Measurements from ENCODE around the gene STARD3NL.

The STARD3NL gene

DNA sequence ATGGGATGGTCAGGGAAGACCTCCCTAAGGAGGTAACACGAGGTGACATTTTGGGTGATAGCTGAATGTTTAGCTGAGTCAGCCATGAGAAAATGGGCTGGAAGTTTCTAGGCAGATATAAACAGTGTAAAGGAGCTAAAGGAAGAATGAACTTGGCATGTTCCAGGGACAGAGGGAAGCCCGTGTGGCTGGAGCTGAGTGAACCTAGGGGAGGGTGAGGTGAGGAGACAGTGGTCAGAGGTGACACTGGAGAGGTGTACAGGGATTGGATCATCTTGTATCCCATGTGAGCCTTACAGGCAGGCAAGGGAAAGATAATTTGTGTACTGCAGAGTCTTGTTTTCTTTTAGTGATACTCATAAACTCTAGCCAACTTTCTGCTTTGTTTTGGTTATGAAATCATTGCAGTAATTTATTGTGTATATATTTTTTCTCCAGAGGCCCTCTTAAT, 1.8 kb downstream of the STARD3NL start:
- no peak for DNase-seq (ENCODE audit: low read depth)

DNA sequence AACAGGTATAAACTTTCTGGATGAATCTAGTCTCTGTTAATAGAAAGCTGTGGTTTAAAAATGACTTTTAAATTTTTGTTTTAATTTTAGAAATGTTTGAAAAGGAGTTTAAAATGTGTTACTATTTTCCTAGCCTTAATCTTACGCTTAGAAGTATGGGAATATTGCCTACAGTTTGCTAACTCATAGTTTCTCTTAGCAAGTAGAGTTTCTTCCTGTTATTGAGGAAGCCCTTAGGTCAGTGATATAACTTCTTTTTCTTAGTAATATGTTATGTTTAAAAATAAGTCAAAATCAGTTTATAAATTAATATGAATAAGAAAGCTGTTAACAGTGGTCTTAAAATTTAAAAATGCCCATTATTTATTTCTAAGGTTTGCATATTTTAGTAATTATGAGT, 3.1 kb downstream of the STARD3NL start:
- no peak for DNase-seq (ENCODE audit: low read depth)
- H3K4me3 ChIP-seq (ENCODE audit: low read depth, low read length): no peak overlapping the region

More for the DNA sequence above, 1.8 kb downstream of the STARD3NL start:
- H3K4me3 ChIP-seq (ENCODE audit: low read depth, low read length): peak overlapping the region; percentile 76

DNA sequence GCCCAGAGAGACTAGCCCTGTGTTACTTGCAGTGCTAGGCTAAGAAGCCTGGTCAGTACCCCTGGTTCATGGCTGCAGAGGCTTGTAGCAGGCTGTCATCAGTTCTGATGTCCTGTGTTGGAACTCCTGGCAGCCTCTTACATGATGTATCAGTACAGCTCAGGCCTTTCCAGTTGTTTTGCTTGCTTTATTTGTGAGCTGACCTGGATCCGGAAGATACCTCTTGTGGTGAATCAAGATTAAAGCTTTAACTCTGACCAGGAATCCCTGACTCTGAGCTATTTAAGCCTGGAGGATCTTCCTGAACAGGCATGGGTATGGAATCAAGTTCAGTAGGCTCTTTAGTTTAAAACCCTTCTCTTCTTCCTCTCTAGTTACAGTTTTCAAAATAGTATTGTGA, 4.4 kb downstream of the STARD3NL start:
- no peak overlapping the region for H3K4me3 ChIP-seq (ENCODE audit: low read depth, low read length)
- DNase-seq (ENCODE audit: low read depth): no peak

DNA sequence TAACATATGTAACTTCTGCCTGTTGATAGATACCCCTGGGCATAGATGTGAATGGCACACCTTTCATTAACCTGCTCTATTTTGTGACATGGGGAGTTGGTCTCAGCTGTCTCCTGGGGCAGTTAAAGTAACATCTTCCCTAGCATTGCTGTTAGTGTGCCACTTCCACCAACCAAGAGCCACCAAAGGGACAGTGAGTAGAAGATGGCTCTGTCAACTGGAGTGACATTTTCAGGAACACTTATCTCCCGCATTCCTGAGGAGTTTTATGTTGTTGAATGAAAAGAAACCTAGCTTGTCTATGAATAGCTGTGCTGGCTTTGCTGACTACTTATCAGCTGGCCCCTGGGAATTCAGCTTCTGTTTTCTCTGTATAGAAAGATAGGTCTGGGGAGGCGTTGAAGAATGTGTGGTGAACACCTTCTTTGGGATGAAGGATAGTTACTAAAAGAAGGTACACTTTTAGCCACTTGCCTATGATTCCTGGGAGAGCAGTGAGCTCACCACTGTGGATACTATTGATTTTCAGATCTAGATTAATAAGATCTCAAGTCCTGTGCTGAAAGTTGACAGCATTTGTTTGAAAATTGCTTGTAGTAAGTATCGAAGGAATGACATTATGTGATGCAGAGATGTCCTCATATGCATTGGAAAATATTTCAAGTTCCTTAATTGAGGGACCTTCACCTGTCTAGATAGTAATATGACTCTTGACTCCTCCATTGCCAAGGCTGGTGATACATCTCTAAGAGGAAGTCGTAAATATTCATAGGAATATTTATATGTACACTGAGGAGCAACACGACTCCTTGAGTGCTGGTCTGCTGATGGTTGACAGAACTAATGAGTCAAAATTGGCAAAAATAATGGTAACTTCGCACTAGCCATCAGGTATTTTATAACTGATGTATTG, 7.6 kb downstream of the STARD3NL start:
- H3K4me3 ChIP-seq (ENCODE audit: low read depth, low read length): no peak overlapping the region
- no peak for DNase-seq (ENCODE audit: low read depth)

DNA sequence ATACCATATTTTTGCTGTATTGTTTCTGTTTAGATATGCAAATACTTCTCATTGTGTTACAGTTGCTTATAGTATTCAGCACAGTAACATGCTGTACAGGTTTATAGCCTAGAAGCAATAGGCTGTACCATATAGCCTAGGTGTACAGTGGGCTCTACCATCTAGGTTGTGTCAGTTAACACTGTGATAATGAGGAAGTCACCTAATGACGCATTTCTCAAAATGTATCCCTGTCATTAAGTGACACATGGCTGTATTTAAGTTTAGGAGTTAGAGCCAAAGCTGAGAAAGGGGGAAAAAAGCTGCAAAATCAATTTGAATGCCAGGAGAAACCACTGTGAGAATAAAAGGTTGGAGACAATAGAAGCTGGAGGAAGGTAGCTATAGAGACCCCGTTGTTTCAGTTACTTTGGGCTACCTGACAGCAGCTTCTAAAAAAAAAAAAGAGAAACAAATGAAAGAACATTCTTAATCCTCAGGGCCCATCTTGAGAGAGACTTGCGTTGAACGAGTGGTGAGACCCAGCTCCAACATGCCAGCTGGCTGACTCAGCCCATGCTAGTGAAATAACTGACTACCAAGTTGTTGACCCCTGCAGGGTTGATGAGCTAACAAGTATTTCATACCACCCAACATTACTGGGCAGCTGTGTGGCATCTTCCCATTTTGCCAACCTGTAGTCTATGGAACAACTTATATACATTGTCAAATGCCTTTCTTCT, 8.7 kb downstream of the STARD3NL start:
- DNase-seq (ENCODE audit: low read depth): peak; percentile 45
- H3K4me3 ChIP-seq (ENCODE audit: low read depth, low read length): no peak overlapping the region

DNA sequence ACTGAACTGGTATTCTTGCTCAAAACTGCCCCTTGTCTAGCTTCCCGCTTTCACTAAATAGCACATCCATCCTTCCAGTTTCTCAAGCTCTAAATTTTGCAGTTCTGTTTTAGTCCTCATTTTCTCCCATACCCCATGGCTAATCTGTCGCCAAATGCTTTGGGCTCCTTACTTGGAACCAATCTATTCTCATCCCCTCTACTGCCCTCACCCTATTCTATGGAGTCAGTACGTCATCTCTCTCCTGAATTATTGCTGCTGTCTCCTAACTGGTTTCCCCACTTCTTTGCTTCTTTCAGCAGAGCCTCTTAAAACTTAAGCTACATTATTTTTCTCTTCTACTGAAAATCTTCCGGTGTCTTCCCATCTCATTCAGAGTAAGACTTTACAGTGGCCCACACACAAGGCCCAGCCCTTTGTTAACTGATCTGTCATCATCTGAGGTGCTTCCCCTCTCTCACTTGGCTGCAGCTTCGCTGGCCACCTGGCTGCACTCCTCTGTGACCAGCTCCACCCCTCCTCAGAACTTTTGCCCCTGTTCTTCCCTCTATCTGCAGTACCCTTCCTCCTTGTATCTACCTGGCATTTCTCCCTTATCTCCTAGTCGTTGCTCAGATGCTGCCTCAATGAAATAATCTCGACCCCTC, 9.9 kb downstream of the STARD3NL start:
- no peak for DNase-seq (ENCODE audit: low read depth)

DNA sequence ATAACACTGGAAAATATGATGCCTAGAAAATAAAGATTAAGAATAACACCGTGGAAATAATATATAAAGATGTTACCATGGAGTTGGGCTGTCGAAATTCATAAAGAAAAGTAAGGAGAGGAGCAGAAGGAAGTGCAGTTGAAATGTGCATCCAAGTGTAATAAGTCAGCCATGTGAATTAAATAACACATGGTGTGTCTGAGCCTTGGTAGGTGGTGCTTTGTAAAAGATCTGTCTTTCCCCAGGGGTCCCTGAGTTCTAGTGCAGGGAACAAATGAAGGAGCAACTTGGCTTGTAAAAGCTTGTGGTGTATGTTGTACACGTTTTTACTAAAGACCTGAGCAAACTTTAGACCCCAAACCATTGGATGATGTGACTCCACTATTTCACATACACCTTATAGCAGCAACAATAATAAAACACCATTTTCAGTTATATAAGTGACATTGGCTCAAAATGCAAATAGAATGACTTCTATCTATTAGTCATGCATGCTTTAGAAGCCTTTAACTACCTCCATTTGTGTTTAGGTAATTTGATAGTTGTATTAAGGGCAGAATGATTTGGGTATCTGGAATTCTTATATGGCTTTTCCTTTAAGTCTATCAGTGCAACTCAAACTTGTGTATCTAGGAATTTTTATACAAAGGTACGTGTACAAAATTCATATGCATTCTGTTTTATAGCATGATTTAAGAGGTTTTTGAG, 11.3 kb downstream of the STARD3NL start:
- H3K4me3 ChIP-seq (ENCODE audit: low read depth, low read length): no peak overlapping the region
- no peak for DNase-seq (ENCODE audit: low read depth)

More for the DNA sequence above, 9.9 kb downstream of the STARD3NL start:
- no peak overlapping the region for H3K4me3 ChIP-seq (ENCODE audit: low read depth, low read length)

DNA sequence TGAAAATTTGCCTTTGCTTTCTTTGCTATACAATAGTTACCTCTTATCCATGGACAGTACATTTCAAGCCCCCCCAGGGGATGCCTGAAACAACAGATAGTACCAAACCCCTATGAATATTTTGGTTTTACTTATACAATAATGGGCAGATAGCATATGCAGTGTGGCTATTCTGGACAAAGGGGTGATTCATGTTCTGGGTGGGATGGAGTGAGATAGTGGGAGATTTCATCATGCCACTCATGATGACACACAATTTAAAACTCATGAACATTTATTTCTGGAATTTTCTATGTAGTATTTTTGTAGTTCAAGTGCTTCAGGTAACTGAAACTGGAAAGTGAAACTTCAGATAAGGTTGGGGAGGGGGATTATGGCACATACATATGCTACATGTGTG, 12.0 kb downstream of the STARD3NL start:
- H3K4me3 ChIP-seq (ENCODE audit: low read depth, low read length): no peak overlapping the region
- DNase-seq (ENCODE audit: low read depth): no peak

DNA sequence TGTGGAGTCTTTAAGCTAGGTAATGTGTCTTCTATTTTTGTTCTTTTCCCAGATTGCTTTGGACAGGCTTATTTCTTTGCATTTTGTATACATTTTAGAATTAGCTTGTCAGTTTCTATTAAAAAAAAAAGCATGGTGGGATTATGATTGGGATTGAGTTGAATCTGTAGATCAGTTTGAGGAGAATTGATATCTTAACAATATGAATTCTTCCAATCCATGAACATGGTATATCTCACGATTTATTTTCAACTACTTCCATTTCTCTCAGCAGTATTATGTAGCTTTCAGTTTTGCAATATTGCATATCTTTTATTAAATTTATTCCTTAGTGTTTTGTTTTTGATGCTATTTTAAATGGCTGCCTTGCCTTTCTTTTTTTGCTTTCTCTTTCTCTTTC, 13.7 kb downstream of the STARD3NL start:
- no peak overlapping the region for H3K4me3 ChIP-seq (ENCODE audit: low read depth, low read length)
- no peak for DNase-seq (ENCODE audit: low read depth)

DNA sequence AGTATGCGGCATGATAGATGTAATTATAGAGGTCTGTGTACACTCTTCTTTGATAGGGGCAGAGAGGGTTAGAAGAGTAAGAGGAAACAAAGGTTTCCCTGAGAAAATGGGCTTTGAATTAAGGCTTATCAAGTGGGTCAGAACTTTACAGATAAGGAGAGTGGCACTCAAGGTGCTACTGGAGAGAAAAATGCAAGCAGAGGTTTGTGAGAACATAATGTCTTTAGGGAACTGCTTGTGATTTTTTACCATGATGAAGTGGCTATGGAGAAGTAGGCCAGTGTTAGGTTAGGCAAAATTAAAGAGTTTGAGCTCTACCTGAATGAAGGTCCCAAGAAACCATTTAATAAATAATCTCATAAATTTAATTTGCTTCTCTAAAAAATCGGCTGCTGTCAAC, 14.3 kb downstream of the STARD3NL start:
- DNase-seq (ENCODE audit: low read depth): no peak
- no peak overlapping the region for H3K4me3 ChIP-seq (ENCODE audit: low read depth, low read length)

DNA sequence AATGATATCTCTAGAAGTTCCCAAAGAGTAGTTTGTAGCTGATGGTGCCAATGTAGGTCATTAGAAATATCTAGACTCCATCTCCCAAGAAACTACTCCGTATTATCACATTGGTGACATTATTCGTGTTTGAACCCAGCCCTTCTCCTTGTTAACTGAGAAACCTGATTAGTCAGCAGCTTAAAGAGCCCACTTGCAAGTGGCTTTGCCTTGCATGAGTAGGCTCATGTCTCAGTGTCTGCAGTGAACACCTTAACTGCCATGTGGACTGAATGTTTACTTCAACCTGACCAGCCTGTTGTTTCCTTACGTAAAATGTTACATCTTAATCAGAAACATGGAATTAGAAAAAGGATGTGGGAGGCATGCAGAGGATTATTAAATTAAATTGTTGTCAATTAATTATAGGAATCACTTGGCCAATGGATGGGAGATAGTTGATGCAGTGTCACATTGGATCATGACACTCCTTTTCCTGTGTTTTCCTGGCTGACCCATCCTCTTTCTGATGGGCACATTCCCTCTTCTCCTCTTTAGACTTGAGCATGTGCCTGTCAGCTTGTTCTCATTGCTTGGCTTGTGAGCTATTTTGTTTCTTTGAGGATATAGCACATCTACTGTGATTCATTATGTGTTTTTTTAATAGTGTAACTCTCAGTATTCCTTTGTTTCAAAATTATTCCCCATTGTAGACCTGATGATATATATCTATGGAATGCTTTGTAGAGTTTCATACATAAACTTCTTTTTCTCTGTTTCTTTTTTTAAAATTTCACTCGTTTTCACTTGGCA, 18.0 kb downstream of the STARD3NL start:
- DNase-seq (ENCODE audit: low read depth): no peak
- H3K4me3 ChIP-seq (ENCODE audit: low read depth, low read length): no peak overlapping the region

DNA sequence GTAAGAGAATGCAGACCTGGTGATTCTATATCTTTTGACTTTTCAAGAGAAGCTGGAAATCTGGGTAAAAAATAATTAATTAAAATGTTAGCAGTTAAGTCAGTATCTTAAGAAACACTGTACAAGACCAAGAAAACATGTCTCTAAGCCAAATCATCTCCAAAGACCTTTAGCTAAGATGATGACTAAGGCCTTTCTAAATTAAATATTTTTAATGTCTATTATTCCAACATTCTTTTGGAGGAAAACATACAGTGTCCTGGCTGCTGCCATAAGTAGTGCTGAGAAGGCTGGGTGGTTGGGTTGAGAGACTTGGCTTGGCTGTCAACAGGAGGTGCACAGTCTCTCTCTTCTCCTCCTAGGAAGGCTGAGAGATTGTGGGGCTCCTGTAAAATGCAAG, 20.3 kb downstream of the STARD3NL start:
- H3K4me3 ChIP-seq (ENCODE audit: low read depth, low read length): no peak overlapping the region
- no peak for DNase-seq (ENCODE audit: low read depth)

DNA sequence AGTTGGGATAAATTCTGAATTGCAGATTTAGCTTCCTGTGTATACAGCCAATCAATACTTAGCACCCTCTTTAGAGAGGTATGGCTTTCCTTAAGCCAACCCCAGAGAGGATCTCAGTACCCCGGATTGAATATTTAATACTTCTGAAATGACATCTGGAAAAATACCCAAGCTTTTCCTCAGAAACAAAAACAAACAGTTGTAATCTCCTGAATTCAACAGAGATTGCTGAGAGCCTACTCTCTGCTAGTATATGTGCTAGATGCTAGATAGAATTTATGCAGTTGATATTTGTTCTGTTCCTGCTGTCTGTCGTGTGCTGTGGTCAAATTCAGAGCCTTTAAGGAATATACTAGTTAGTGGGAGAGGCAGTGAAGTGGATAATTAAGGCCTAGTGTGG, 21.1 kb downstream of the STARD3NL start:
- DNase-seq (ENCODE audit: low read depth): no peak
- no peak overlapping the region for H3K4me3 ChIP-seq (ENCODE audit: low read depth, low read length)

DNA sequence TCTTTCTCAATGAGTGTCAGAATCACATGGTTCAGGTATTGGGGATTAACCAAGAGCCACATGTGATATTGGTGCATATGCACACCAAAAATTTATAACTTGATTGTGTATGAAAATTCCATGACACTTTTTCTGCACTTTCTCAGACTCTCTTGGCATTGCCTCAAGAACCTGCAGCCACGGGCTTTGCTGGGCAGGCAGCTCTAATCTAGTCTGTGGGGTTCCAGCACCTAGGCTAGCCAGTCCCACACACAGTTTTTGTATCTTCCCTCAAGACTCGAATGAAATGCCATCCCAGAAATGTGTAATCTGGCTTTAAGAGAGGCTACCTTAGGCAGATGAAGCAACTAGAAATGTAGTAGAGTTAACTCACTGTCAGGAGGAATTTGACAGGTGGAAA, 21.7 kb downstream of the STARD3NL start:
- DNase-seq (ENCODE audit: low read depth): no peak
- no peak overlapping the region for H3K4me3 ChIP-seq (ENCODE audit: low read depth, low read length)

DNA sequence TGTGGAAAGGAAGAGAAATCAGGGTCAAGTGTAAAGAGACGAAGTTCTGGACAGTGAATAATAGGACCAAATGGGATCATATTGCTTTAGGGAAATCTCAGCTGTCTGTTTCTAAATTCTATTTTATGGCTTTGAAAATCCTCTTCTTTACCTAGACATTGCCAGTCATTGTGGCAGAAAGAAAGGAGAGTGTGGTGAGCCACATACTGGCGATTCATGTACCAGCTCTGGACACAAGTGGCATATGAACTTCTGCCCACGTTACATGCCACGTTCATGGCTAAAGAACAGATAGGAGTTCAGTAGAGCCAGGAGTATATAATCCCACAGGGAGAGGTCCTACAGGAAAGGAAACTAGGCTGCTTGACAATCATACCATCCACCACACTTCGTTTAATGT, 28.0 kb downstream of the STARD3NL start:
- no peak overlapping the region for H3K4me3 ChIP-seq (ENCODE audit: low read depth, low read length)
- no peak for DNase-seq (ENCODE audit: low read depth)

DNA sequence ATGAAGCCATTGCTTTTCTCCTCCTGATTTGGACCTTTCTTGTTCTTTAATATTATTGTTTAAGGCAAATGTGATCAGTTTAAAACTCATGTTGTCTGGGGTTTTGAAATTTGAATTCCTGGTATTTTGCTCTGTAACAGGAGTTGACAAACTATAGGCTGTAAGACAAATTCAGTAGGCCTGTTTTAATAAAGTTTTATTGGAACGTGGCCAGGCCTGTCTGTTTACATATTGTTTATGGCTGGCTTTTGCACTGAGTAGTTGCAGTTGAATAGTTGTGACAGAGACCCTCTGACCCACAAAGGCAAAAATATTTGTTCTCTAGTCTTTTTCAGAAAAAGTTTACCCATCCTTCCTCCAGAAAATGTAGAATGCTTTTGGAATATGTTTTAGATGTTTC, 29.8 kb downstream of the STARD3NL start:
- no peak for DNase-seq (ENCODE audit: low read depth)

DNA sequence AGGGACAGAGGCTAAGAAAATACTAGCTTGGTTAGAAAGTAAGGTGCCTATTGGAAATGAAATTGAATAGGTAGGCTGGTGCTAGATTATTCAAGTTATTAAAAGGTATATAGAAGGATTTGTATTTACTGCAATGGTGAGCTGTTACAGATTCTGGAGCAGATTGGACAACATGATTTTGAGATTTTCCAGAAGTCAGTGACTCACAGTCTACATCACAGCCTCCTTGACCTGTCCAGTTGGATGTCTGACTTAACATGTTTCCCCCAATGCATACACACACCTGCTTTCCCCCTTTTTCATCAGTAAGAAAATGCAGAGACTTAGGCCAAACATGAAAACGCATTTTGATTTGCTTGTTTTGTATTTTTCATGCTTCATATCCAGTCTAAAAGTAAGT, 33.4 kb downstream of the STARD3NL start:
- no peak overlapping the region for H3K4me3 ChIP-seq (ENCODE audit: low read depth, low read length)
- DNase-seq (ENCODE audit: low read depth): no peak

More for the DNA sequence above, 29.8 kb downstream of the STARD3NL start:
- H3K4me3 ChIP-seq (ENCODE audit: low read depth, low read length): no peak overlapping the region

DNA sequence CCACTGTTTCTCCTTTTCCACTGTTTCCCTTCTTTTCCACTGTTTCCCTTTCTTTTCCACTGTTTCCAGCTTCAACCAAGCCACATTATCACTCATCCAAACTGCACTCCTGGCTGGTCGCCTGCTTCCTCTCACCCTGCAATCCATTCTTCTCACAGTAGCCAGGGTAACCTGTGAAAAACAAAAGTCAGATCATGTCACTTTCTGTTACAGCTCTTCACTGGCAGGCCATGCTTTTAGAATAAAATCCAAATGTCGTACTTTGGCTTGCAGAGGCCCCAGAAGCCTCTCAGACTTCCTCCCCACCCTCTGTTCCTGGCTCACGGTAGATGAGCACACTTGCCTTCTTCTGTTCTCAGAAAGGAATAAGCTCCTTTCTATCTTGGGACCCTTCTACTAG, 33.9 kb downstream of the STARD3NL start:
- no peak for DNase-seq (ENCODE audit: low read depth)
- H3K4me3 ChIP-seq (ENCODE audit: low read depth, low read length): no peak overlapping the region

DNA sequence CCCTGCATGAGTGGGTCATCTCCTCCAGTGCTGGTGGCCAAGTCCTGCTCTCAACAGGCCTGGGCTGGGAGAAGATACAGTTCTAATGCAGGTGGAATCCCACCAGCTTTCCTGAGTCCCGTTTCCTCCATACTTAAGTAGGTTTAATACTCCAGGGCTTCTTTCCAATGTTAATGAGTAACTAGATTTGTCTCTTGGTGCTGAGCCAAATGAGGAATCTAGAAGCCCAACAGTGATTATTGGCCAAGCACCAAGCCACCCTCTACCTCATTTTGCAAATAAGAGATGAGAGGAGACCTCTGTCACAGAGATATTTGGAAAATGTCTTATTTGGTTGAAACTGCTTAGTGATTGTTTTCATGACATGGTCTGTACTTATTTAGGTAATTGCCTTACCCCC, 37.1 kb downstream of the STARD3NL start:
- no peak for DNase-seq (ENCODE audit: low read depth)
- H3K4me3 ChIP-seq (ENCODE audit: low read depth, low read length): no peak overlapping the region

All from skeletal muscle cell (primary cell).